GM23248 (cell line): ENCODE results near the gene CDO1.

Experiments
- EZH2 ChIP-seq: fragments of 200-600 bp; sonication (generic); IDR thresholded peaks from 2 replicates; pipeline ENCODE4 v1.6.1; 2018; ENCODE audit warnings: antibody characterized with exemption, mild to moderate bottlenecking; ENCODE audit not compliant: insufficient read depth, poor library complexity, severe bottlenecking
- EZH2phosphoT487 ChIP-seq: fragments of 200-600 bp; sonication (generic); IDR thresholded peaks from 2 replicates; pipeline ENCODE4 v1.6.1; 2018; ENCODE audit warnings: antibody characterized with exemption, moderate library complexity, mild to moderate bottlenecking, low read depth; ENCODE audit not compliant: insufficient read depth

DNA sequence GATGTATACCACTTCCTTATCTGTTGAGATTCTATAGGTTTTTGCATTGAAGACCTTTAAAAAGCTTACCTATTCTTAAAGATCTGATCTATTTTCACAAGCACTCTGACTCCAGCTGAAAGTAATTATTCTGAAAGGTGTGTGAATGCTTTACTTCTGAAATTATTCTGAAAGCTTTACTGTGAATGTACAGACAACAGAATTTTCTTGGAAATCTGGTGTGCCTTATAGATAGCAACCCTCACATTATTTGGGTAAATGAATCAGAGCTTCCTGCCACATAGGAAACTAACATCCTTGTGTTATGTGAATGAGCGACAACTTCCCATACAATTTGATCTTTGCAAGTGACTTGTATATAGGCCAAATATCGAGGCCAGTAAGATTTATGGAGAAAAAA, 6.5 kb downstream of the CDO1 start:
- TF ChIP-seq EZH2phosphoT487 (no peak), EZH2 (no peak)
